ENCODE data around the gene CNTNAP2.

The CNTNAP2 gene

GRCh38 chr7:147813316-147813715, 1696.7 kb downstream of the CNTNAP2 start:
- DNase-seq, result no peak

GRCh38 chr7:147818317-147818716, 1701.7 kb downstream of the CNTNAP2 start:
- no peak for DNase-seq

GRCh38 chr7:147824671-147825070, 1708.1 kb downstream of the CNTNAP2 start:
- DNase-seq, result no peak

- no peak for DNase-seq
Measured at GRCh38 chr7:147829016-147829415, 1712.4 kb downstream of the CNTNAP2 start.

GRCh38 chr7:147833557-147833956, 1717.0 kb downstream of the CNTNAP2 start:
- no peak for DNase-seq

GRCh38 chr7:147833970-147834369, 1717.4 kb downstream of the CNTNAP2 start:
- DNase-seq, result no peak

- no peak for DNase-seq
Measured at GRCh38 chr7:147852833-147853232, 1736.2 kb downstream of the CNTNAP2 start.

- DNase-seq, result no peak
Measured at GRCh38 chr7:147857152-147858140, 1740.8 kb downstream of the CNTNAP2 start.

GRCh38 chr7:147858421-147858820, 1741.8 kb downstream of the CNTNAP2 start:
- no peak for DNase-seq

- no peak for DNase-seq
Measured at GRCh38 chr7:147859033-147859432, 1742.4 kb downstream of the CNTNAP2 start.

- DNase-seq, result no peak
Measured at GRCh38 chr7:147859486-147859885, 1742.9 kb downstream of the CNTNAP2 start.

GRCh38 chr7:147861058-147861716, 1744.6 kb downstream of the CNTNAP2 start:
- DNase-seq, result no peak

GRCh38 chr7:147861945-147862344, 1745.3 kb downstream of the CNTNAP2 start:
- DNase-seq, result no peak

- DNase-seq, result no peak
Measured at GRCh38 chr7:147869456-147869855, 1752.9 kb downstream of the CNTNAP2 start.

GRCh38 chr7:147878912-147879661, 1762.5 kb downstream of the CNTNAP2 start:
- DNase-seq, result no peak

- DNase-seq, result no peak
Measured at GRCh38 chr7:147885869-147886268, 1769.3 kb downstream of the CNTNAP2 start.

GRCh38 chr7:147894271-147894670, 1777.7 kb downstream of the CNTNAP2 start:
- DNase-seq, result no peak

- no peak for DNase-seq
Measured at GRCh38 chr7:147896121-147896520, 1779.5 kb downstream of the CNTNAP2 start.

GRCh38 chr7:147903536-147904218, 1787.1 kb downstream of the CNTNAP2 start:
- no peak for DNase-seq

GRCh38 chr7:147904219-147904576, 1787.6 kb downstream of the CNTNAP2 start:
- DNase-seq, result no peak

GRCh38 chr7:147909431-147910148, 1793.0 kb downstream of the CNTNAP2 start:
- no peak for DNase-seq

GRCh38 chr7:147911201-147911601, 1794.6 kb downstream of the CNTNAP2 start:
- DNase-seq, result no peak
